Psoas muscle (tissue), 8 donors: ENCODE results near the gene TNFSF18. TPM values are rescaled to one million over a fixed set of nuclear protein-coding genes. Genes with fewer than 3 reads are reported as not detected.

Source experiments
- ATAC-seq, 4 donors: fragments of 200-7000 bp; cut with Tn5 transposase; one replicate each; pipeline ENCODE4 v1.9.1; 2020; ENCODE audit warnings: moderate library complexity in 3 of 4, mild to moderate bottlenecking in 2 of 4
- DNase-seq, 2 donors: peaks; one replicate each; pipeline ENCODE4 v3.0.0-alpha.2; 2020
- H3K27ac ChIP-seq: fragments of 200-600 bp; one replicate; pipeline ENCODE4 v1.8.0; 2022
- H3K27me3 ChIP-seq, 3 donors: fragments of 200-600 bp in 1 of 3; one replicate each; pipeline versions ENCODE4 v1.6.1 to v1.8.0; 2013 to 2022; ENCODE audit warnings: low read length in 2 of 3, mild to moderate bottlenecking in 2 of 3, moderate library complexity in 1 of 3; ENCODE audit not compliant: insufficient read depth in 3 of 3
- H3K36me3 ChIP-seq, 2 donors: fragments of 200-600 bp in 1 of 2; one replicate each; pipeline versions ENCODE4 v1.6.1 to v1.8.0; 2013 to 2022; ENCODE audit warnings: low read depth in 1 of 2, mild to moderate bottlenecking in 1 of 2, moderate library complexity in 1 of 2; ENCODE audit not compliant: insufficient read depth in 1 of 2
- H3K4me1 ChIP-seq: fragments of 200-600 bp; one replicate; pipeline ENCODE4 v1.8.0; 2022
- H3K4me3 ChIP-seq: fragments of 200-600 bp; one replicate; pipeline ENCODE4 v1.8.0; 2022; ENCODE audit warnings: mild to moderate bottlenecking
- H3K9me3 ChIP-seq: fragments of 200-600 bp; one replicate; pipeline ENCODE4 v1.8.0; 2022
- CTCF ChIP-seq: fragments of 200-600 bp; IDR thresholded peaks from one replicate; pipeline ENCODE4 v1.8.0; 2022; ENCODE audit warnings: antibody characterized with exemption
- WGBS, 3 donors: extraction: QIAGEN DNeasy Blood & Tissue Kit; methylation state at CpG; one replicate each; pipeline versions ENCODE4 v1.1.6 to v1.1.7; 2013; 5-methylcytosine and 5-hydroxymethylcytosine counted together
- intact Hi-C, 2 donors: fragments of 100-400 bp; cut with DNase I; formaldehyde crosslinking; loops; one replicate each; pipeline versions ENCODE4 v1.11.0 to v1.14.2; 2022
- polyA plus RNA-seq, 3 donors: library from polyadenylated mRNA; stranded (reverse); fragments of 200-250 nt; gene quantifications; one replicate each; pipeline ENCODE4 v1.2.3, GENCODE V29; 2013
- total RNA-seq, 4 donors: library from RNA; stranded (reverse); fragmentation: NEBNext Ultra II Directional in 2 of 4; extraction: Animal tissue kit (Norgen Biotek cat#: 25700) in 2 of 4; gene quantifications; one replicate each; pipeline versions ENCODE4 v1.2.1 to v1.2.4, GENCODE V29; 2021 to 2023
- donor health status: healthy with polysubstance abuse.
- donor health status: DM: no; HTN: no; CAD: no; lungs with moderate emphysema.
- donor health status: Bipolar disorder and iron deficiency.
- donor health status: healthy.
- donor health status: DM: yes; HTN: yes; CAD: no.
- donor health status: DM: no; HTN: no; CAD: no.
- donor health status: DM: no; HTN: no; CAD: no.
- donor health status: DM: yes; HTN: yes; CAD: no.

The TNFSF18 gene
- total and polyA plus RNA-seq, 7 donors, result 0.03 to 0.21 (median 0.04) TPM; not detected in 4

- DNase-seq (no peak), ATAC-seq (no peak)
- Histone ChIP-seq H3K27me3 (no peaks in the 10 kb centered on the region), H3K4me1 (no peaks in the 10 kb centered on the region), H3K36me3 (no peaks in the 10 kb centered on the region), H3K27ac (no peak overlapping the region), H3K9me3 (no peaks in the 10 kb centered on the region), H3K4me3 (no peak overlapping the region)
- 94 to 96% (median 94%) methylated on average over 1 of the region's 1 CpG for WGBS, 3 donors
- no peak for TF ChIP-seq CTCF
- intact Hi-C loops, result no loop called here
These were observed 36.6 kb downstream of the TNFSF18 start for GRCh38 chr1:173014160-173014559.

- Histone ChIP-seq H3K36me3 (no peaks in the 10 kb centered on the region), H3K9me3 (no peaks in the 10 kb centered on the region), H3K4me3 (no peak overlapping the region), H3K4me1 (no peaks in the 10 kb centered on the region), H3K27ac (no peak overlapping the region), H3K27me3 (no peaks in the 10 kb centered on the region)
- 88 to 93% (median 93%) methylated on average over 1 of the region's 1 CpG for WGBS, 3 donors
- ATAC-seq, result no peak
- DNase-seq, result no peak
- TF ChIP-seq CTCF, result no peak
- intact Hi-C loops, result no loop called here
These were observed 38.6 kb downstream of the TNFSF18 start for GRCh38 chr1:173012126-173012525.

- no peaks in the 10 kb centered on the region for H3K36me3 ChIP-seq
- no peaks in the 10 kb centered on the region for H3K4me1 ChIP-seq
- no peak overlapping the region for H3K27ac ChIP-seq
- H3K9me3 ChIP-seq, result no peaks in the 10 kb centered on the region
- no peaks in the 10 kb centered on the region for H3K27me3 ChIP-seq
- H3K4me3 ChIP-seq, result no peak overlapping the region
- intact Hi-C loops, result no loop called here
- DNase-seq (no peak), ATAC-seq (no peak)
- 29 to 33% (median 30%) methylated on average over 1 of the region's 1 CpG for WGBS, 3 donors
- no peak for TF ChIP-seq CTCF
These were observed 41.1 kb downstream of the TNFSF18 start for GRCh38 chr1:173009597-173009996.

GRCh38 chr1:173005196-173005864 lies 45.4 kb downstream of the TNFSF18 start:
- H3K27ac ChIP-seq, result no peak overlapping the region
- intact Hi-C loops, result no loop called here
- DNase-seq, result no peak
- no peaks in the 10 kb centered on the region for H3K4me1 ChIP-seq
- H3K27me3 ChIP-seq, result no peaks in the 10 kb centered on the region
- H3K4me3 ChIP-seq, result no peak overlapping the region
- ATAC-seq, result no peak
- 47 to 57% (median 54%) methylated on average over 2 of the region's 2 CpGs for WGBS, 3 donors
- no peaks in the 10 kb centered on the region for H3K36me3 ChIP-seq
- no peak for TF ChIP-seq CTCF
- H3K9me3 ChIP-seq, result no peaks in the 10 kb centered on the region
